Activated CD8-positive, alpha-beta T cell treated with anti-CD3 and anti-CD28 coated beads for 36 hours (primary cell): ENCODE measurements around the gene PPARGC1A. TPM values are rescaled to one million over a fixed set of nuclear protein-coding genes. Genes with fewer than 3 reads are reported as not detected.

Experiments used
- ATAC-seq: fragments of 200-7000 bp; cut with Tn5 transposase; one replicate; pipeline ENCODE4 v1.10.0; 2021; ENCODE audit warnings: mild to moderate bottlenecking, moderate library complexity
- CTCF ChIA-PET: fragments of 350-600 bp; sonication (Branson Sonifier 250); formaldehyde crosslinking; loops from one replicate; lab custom pipeline; 2021; ENCODE audit warnings: antibody characterized with exemption; lab: Charles Lee
- POLR2A ChIA-PET: fragments of 350-600 bp; sonication (Branson Sonifier 250); formaldehyde crosslinking; loops from one replicate; lab custom pipeline; 2021; ENCODE audit warnings: antibody characterized with exemption; lab: Charles Lee
- DNase-seq: peaks from one replicate; pipeline ENCODE4 v3.0.0-alpha.2; 2020
- H3K27ac Mint-ChIP-seq: one replicate; pipeline ENCODE4 v1.8.0; 2021; ENCODE audit warnings: mild to moderate bottlenecking, mixed read lengths
- H3K27me3 Mint-ChIP-seq: one replicate; pipeline ENCODE4 v1.8.0; 2021; ENCODE audit warnings: mixed read lengths
- H3K36me3 Mint-ChIP-seq: one replicate; pipeline ENCODE4 v1.8.0; 2021; ENCODE audit warnings: low read depth, mixed read lengths
- H3K4me1 Mint-ChIP-seq: one replicate; pipeline ENCODE4 v1.8.0; 2021; ENCODE audit warnings: low read depth, mixed read lengths
- H3K4me3 Mint-ChIP-seq: one replicate; pipeline ENCODE4 v1.8.0; 2021; ENCODE audit warnings: mild to moderate bottlenecking, moderate library complexity, mixed read lengths
- H3K9me3 Mint-ChIP-seq: one replicate; pipeline ENCODE4 v1.8.0; 2021; ENCODE audit warnings: mixed read lengths
- CTCF ChIP-seq: fragments of 200-600 bp; IDR thresholded peaks from one replicate; pipeline ENCODE4 v1.8.0; 2022; ENCODE audit warnings: antibody characterized with exemption, mild to moderate bottlenecking
- intact Hi-C: fragments of 100-400 bp; cut with micrococcal nuclease; formaldehyde crosslinking; loops from one replicate; pipeline ENCODE4 v1.10.0; 2022
- total RNA-seq, 2 experiments: library from RNA; stranded (reverse); gene quantifications; one replicate each; pipeline ENCODE4 v1.2.3, GENCODE V29; 2021

Gene PPARGC1A
- total RNA-seq, 2 experiments from 2014 or later, result not detected

GRCh38 chr4:23894021-23894420 is 4.2 kb upstream of the PPARGC1A start:
- POLR2A ChIA-PET, result no interaction called here
- TF ChIP-seq CTCF, result no peak
- intact Hi-C loops, result no loop called here
- H3K27ac Mint-ChIP-seq, result no peak overlapping the region
- H3K27me3 Mint-ChIP-seq, result peaks cover 11% of the 10 kb centered on the region
- CTCF ChIA-PET, result no interaction called here
- H3K4me1 Mint-ChIP-seq, result peaks cover 6% of the 10 kb centered on the region
- no peak overlapping the region for H3K4me3 Mint-ChIP-seq
- DNase-seq (no peak), ATAC-seq (no peak)
- no peaks in the 10 kb centered on the region for H3K36me3 Mint-ChIP-seq
- no peaks in the 10 kb centered on the region for H3K9me3 Mint-ChIP-seq

- H3K4me1 Mint-ChIP-seq, result peaks cover 10% of the 10 kb centered on the region
- H3K36me3 Mint-ChIP-seq, result no peaks in the 10 kb centered on the region
- no peaks in the 10 kb centered on the region for H3K9me3 Mint-ChIP-seq
- peaks cover 19% of the 10 kb centered on the region for H3K27me3 Mint-ChIP-seq
- ATAC-seq (no peak), DNase-seq (no peak)
- H3K27ac Mint-ChIP-seq, result no peak overlapping the region
- POLR2A ChIA-PET, result no interaction called here
- intact Hi-C loops, result no loop called here
- no peak for TF ChIP-seq CTCF
- CTCF ChIA-PET, result no interaction called here
- no peak overlapping the region for H3K4me3 Mint-ChIP-seq
Observed at GRCh38 chr4:23891064-23891421, 1.2 kb upstream of the PPARGC1A start.

GRCh38 chr4:23890369-23891063 is 669 bp upstream of the PPARGC1A start:
- CTCF ChIA-PET, result interaction anchor here (1.3 kb wide), 1 partner anchor 8 kb away, joined by 4 read pairs; no protein-coding TSS in a partner anchor
- intact Hi-C loops, result no loop called here
- DNase-seq (no peak), ATAC-seq (no peak)
- no peak for TF ChIP-seq CTCF
- no peaks in the 10 kb centered on the region for H3K9me3 Mint-ChIP-seq
- H3K4me1 Mint-ChIP-seq, result peaks cover 10% of the 10 kb centered on the region
- no peak overlapping the region for H3K4me3 Mint-ChIP-seq
- H3K36me3 Mint-ChIP-seq, result no peaks in the 10 kb centered on the region
- POLR2A ChIA-PET, result interaction anchor here (0.8 kb wide), 1 partner anchor 16 kb away, joined by 3 read pairs; no protein-coding TSS in a partner anchor
- H3K27me3 Mint-ChIP-seq, result peaks cover 19% of the 10 kb centered on the region
- no peak overlapping the region for H3K27ac Mint-ChIP-seq

- DNase-seq (no peak), ATAC-seq (no peak)
- Mint-ChIP-seq H3K4me3 (no peak overlapping the region), H3K36me3 (no peaks in the 10 kb centered on the region), H3K27ac (no peak overlapping the region), H3K9me3 (no peaks in the 10 kb centered on the region), H3K4me1 (peaks cover 10% of the 10 kb centered on the region), H3K27me3 (peaks cover 19% of the 10 kb centered on the region)
- ChIA-PET CTCF (interaction anchor here (1.3 kb wide), 1 partner anchor 9 kb away, joined by 4 read pairs; no protein-coding TSS in a partner anchor), POLR2A (no interaction called here)
- intact Hi-C loops, result no loop called here
- no peak for TF ChIP-seq CTCF
Observed at GRCh38 chr4:23889391-23889790, 456 bp downstream of the PPARGC1A start.

- CTCF ChIA-PET, result interaction anchor here (0.6 kb wide), 1 partner anchor 11 kb away, joined by 3 read pairs; no protein-coding TSS in a partner anchor
- Mint-ChIP-seq H3K27me3 (peaks cover 19% of the 10 kb centered on the region), H3K9me3 (no peaks in the 10 kb centered on the region), H3K36me3 (no peaks in the 10 kb centered on the region), H3K4me3 (no peak overlapping the region), H3K4me1 (peaks cover 10% of the 10 kb centered on the region), H3K27ac (no peak overlapping the region)
- ATAC-seq, result no peak
- DNase-seq, result no peak
- intact Hi-C loops, result no loop called here
- no peak for TF ChIP-seq CTCF
- POLR2A ChIA-PET, result no interaction called here
Observed at GRCh38 chr4:23888421-23889319, 1.2 kb downstream of the PPARGC1A start.
